ENCODE measurements around the gene MAP6.

Gene MAP6

GRCh38 chr11:75606099-75606498 is 62.7 kb downstream of the MAP6 start:
- no peak for TF ChIP-seq CTCF (conservative IDR thresholded peaks at IDR 0.05; ENCODE audit: control insufficient read depth, insufficient read depth, low read depth, low read length)
- no peak for DNase-seq (ENCODE audit: low read depth)
- H3K4me3 ChIP-seq (ENCODE audit: control insufficient read depth, low read depth, low read length), result no peak overlapping the region

GRCh38 chr11:75603791-75604736 is 64.8 kb downstream of the MAP6 start:
- no peak overlapping the region for H3K4me3 ChIP-seq (ENCODE audit: control insufficient read depth, low read depth, low read length)

GRCh38 chr11:75602951-75603350 is 65.9 kb downstream of the MAP6 start:
- TF ChIP-seq CTCF (conservative IDR thresholded peaks at IDR 0.05; ENCODE audit: control insufficient read depth, insufficient read depth, low read depth, low read length), result no peak
- H3K4me3 ChIP-seq (ENCODE audit: control insufficient read depth, low read depth, low read length), result no peak overlapping the region
- no peak for DNase-seq (ENCODE audit: low read depth)

More at GRCh38 chr11:75603791-75604736, 64.8 kb downstream of the MAP6 start:
- peak; percentile 96 for DNase-seq (ENCODE audit: low read depth)
- TF ChIP-seq CTCF (conservative IDR thresholded peaks at IDR 0.05; ENCODE audit: control insufficient read depth, insufficient read depth, low read depth, low read length), result no peak

- no peak overlapping the region for H3K4me3 ChIP-seq (ENCODE audit: control insufficient read depth, low read depth, low read length)
- no peak for DNase-seq (ENCODE audit: low read depth)
- TF ChIP-seq CTCF (conservative IDR thresholded peaks at IDR 0.05; ENCODE audit: control insufficient read depth, insufficient read depth, low read depth, low read length), result no peak
Measured at GRCh38 chr11:75601494-75601893, 67.3 kb downstream of the MAP6 start.

GRCh38 chr11:75600356-75600755 is 68.5 kb downstream of the MAP6 start:
- no peak overlapping the region for H3K4me3 ChIP-seq (ENCODE audit: control insufficient read depth, low read depth, low read length)
- no peak for TF ChIP-seq CTCF (conservative IDR thresholded peaks at IDR 0.05; ENCODE audit: control insufficient read depth, insufficient read depth, low read depth, low read length)
- DNase-seq (ENCODE audit: low read depth), result no peak

- TF ChIP-seq CTCF (conservative IDR thresholded peaks at IDR 0.05; ENCODE audit: control insufficient read depth, insufficient read depth, low read depth, low read length), result no peak
- no peak for DNase-seq (ENCODE audit: low read depth)
- no peak overlapping the region for H3K4me3 ChIP-seq (ENCODE audit: control insufficient read depth, low read depth, low read length)
Measured at GRCh38 chr11:75598900-75599299, 69.9 kb downstream of the MAP6 start.

Data from fibroblast of mammary gland (primary cell).